Measurements from ENCODE around the gene ATP9B.
"Not testable (repeated sequence)": the region's sequence is repeated elsewhere in the genome, so short reads cannot be mapped to it uniquely, and the experiment has no call there.

DNA sequence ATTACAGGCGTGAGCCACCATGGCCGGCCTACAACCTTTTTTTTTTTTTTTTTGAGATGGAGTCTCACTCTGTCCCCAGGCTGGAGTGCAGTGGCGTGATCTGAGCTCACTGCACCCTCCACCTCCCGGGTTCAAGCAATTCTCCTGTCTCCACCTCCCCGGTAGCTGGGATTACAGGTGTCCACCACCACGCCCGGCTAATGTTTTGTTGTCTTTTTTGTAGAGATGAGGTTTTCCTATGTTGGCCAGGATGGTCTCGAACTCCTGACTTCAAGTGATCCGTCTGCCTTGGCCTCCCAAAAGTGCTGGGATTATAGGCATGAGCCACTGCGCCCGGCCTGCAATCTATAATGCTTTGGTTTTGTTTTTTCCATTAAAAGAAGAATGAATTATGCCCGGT lies 307.5 kb downstream of the ATP9B start:
- TF ChIP-seq, protein P1, sequence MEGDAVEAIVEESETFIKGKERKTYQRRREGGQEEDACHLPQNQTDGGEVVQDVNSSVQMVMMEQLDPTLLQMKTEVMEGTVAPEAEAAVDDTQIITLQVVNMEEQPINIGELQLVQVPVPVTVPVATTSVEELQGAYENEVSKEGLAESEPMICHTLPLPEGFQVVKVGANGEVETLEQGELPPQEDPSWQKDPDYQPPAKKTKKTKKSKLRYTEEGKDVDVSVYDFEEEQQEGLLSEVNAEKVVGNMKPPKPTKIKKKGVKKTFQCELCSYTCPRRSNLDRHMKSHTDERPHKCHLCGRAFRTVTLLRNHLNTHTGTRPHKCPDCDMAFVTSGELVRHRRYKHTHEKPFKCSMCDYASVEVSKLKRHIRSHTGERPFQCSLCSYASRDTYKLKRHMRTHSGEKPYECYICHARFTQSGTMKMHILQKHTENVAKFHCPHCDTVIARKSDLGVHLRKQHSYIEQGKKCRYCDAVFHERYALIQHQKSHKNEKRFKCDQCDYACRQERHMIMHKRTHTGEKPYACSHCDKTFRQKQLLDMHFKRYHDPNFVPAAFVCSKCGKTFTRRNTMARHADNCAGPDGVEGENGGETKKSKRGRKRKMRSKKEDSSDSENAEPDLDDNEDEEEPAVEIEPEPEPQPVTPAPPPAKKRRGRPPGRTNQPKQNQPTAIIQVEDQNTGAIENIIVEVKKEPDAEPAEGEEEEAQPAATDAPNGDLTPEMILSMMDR (IDR thresholded peaks at IDR 0.05), result not testable (repeated sequence)
- TF ChIP-seq POLR2AphosphoS5, TCF7L2 (IDR thresholded peaks at IDR 0.05; ENCODE audit: low read depth, low read length): not testable (repeated sequence)
- TF ChIP-seq, protein P2, sequence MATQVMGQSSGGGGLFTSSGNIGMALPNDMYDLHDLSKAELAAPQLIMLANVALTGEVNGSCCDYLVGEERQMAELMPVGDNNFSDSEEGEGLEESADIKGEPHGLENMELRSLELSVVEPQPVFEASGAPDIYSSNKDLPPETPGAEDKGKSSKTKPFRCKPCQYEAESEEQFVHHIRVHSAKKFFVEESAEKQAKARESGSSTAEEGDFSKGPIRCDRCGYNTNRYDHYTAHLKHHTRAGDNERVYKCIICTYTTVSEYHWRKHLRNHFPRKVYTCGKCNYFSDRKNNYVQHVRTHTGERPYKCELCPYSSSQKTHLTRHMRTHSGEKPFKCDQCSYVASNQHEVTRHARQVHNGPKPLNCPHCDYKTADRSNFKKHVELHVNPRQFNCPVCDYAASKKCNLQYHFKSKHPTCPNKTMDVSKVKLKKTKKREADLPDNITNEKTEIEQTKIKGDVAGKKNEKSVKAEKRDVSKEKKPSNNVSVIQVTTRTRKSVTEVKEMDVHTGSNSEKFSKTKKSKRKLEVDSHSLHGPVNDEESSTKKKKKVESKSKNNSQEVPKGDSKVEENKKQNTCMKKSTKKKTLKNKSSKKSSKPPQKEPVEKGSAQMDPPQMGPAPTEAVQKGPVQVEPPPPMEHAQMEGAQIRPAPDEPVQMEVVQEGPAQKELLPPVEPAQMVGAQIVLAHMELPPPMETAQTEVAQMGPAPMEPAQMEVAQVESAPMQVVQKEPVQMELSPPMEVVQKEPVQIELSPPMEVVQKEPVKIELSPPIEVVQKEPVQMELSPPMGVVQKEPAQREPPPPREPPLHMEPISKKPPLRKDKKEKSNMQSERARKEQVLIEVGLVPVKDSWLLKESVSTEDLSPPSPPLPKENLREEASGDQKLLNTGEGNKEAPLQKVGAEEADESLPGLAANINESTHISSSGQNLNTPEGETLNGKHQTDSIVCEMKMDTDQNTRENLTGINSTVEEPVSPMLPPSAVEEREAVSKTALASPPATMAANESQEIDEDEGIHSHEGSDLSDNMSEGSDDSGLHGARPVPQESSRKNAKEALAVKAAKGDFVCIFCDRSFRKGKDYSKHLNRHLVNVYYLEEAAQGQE (IDR thresholded peaks at IDR 0.05; ENCODE audit: insufficient read depth in 1 of 2, low read depth in 2 of 2, low read length in 1 of 2), result not testable (repeated sequence)

Measured in Panc1 (cell line).